GM23248 (cell line): Measurements from ENCODE around the gene SLC6A12.

Experiments
- EZH2 ChIP-seq: fragments of 200-600 bp; sonication (generic); IDR thresholded peaks from 2 replicates; pipeline ENCODE4 v1.6.1; 2018; ENCODE audit warnings: antibody characterized with exemption, mild to moderate bottlenecking; ENCODE audit not compliant: insufficient read depth, poor library complexity, severe bottlenecking
- EZH2phosphoT487 ChIP-seq: fragments of 200-600 bp; sonication (generic); IDR thresholded peaks from 2 replicates; pipeline ENCODE4 v1.6.1; 2018; ENCODE audit warnings: antibody characterized with exemption, moderate library complexity, mild to moderate bottlenecking, low read depth; ENCODE audit not compliant: insufficient read depth

GRCh38 chr12:253116-253831 is 39.3 kb upstream of the SLC6A12 start:
- no peak for TF ChIP-seq EZH2phosphoT487
- no peak for TF ChIP-seq EZH2
